Activated CD4-positive, alpha-beta T cell treated with anti-CD3 and anti-CD28 coated beads for 48 hours (primary cell): ENCODE measurements around the gene CD79A.

Source experiments
- DNase-seq: peaks from one replicate; pipeline ENCODE4 v3.0.0-alpha.2; 2020

The CD79A gene

DNA sequence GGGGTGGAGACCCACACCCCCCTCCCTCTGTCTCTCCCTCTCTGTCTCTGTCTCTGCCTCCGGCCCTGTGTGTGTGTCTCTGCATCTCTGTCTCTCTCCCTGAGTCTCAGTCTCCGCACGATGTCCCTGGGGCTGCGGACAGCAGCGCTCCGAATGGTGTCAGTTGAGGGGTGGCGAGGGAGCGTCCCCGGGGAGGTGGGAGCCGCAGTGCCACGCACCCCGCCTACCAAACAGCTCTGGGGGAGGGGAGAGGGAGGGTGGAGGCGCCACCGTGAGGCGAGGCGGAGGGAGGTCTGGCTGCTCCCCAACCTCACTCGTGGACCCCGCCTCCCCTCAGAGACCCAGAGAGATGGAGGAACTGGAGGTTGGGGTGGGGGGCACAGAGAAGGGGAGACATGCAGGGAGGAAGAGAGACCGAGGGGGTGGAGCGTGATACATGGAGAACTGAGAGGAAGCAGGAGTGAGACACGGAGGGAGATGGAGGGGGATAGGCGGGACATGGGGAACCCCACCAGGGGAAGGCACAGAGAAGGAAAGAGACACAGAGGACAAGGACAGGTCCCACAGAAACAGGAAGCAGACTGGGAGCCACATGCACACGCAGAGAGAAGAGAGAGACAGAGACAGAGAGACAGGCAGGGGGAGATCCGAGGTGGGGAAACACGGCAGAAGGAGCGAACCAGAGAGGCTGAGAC, 44.0 kb downstream of the CD79A start:
- no peak for DNase-seq

DNA sequence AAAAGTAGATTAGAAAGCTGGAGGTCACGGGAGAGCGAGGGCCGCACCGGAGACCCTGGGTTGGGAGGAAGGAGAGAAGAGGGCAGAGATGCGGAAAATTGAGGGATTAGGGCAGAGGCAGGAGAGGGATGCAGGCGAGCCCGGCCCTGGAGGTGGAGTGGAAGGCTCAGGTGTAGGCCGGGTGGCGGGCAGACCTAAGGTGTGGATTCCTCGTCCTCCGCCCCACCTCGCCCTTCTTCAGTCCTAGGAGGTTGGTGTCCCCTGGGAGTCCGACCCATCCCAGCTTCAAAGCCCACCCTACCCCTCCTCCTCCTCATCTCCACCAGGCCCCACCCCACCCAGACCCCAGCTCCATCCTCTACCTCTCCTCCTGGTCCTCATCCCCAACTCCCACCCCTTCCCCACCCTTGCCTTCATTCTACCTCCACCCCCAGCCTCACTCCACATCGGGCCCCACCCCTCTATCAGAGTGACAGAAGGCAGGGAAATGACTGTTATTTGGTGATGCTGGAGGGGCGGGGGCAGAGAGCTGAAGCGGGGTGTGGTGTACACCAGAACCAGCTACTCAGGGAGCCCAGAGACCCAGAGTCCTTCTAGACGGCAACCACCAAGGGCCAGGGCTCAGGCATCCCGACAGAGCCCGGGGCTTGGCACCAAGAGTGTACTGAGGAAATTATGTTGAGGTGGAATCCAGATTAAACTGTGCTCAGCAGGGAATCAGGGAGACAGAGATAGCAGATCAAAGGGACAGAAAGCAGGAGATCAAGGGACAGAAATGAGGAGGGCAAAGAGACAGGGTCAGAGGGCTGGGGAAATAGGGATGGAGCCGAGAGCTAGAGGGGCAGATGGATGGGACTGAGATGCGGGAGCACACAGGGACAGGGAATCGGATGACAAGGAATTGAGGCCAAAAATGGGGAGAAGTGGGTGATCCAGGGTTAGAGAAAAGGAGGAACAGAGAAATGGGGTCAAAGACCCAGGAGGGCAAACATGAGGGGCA, 44.8 kb downstream of the CD79A start:
- DNase-seq: no peak

- no peak for DNase-seq
Measured at GRCh38 chr19:41922585-41922984, 45.5 kb downstream of the CD79A start.

GRCh38 chr19:41923045-41923788, 46.1 kb downstream of the CD79A start:
- no peak for DNase-seq

GRCh38 chr19:41924151-41925145, 47.4 kb downstream of the CD79A start:
- no peak for DNase-seq

- DNase-seq: no peak
Measured at GRCh38 chr19:41925208-41926003, 48.3 kb downstream of the CD79A start.

GRCh38 chr19:41926028-41926762, 49.1 kb downstream of the CD79A start:
- DNase-seq: no peak

- no peak for DNase-seq
Measured at GRCh38 chr19:41926763-41927496, 49.9 kb downstream of the CD79A start.

DNA sequence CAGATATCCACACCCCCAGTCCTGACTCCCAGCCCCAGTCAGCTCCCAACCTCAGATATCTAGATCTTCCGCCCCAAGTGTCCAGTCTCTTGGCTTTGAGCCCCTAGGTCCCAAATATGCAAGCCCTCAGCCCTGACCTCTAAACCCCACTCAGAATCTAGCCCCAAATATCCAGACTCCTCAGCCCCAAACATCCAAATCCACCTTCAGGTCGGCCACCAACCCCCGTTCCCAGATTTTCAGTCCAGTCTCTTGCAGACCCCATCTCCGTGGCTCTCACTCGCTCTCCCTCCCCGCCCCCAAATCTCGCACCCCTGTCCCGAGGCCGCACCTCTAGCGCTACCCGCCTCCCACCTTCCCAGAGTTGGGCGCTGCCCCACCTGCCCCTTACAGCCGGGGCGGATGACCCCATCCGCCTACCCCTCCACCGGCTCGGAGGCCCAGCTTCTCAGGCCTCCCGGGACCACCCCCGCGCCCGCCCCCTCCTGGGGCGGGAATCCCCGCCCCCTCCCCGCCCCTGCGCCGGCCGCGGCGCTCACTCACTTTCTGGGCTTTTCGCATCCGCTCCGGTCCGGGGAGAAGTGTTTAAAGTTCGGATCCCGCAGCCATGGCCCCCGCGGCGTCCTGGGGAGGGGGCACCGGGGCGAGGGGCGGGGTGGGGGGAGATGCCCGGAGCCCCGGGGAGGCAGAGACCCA, 50.6 kb downstream of the CD79A start:
- DNase-seq: no peak

DNA sequence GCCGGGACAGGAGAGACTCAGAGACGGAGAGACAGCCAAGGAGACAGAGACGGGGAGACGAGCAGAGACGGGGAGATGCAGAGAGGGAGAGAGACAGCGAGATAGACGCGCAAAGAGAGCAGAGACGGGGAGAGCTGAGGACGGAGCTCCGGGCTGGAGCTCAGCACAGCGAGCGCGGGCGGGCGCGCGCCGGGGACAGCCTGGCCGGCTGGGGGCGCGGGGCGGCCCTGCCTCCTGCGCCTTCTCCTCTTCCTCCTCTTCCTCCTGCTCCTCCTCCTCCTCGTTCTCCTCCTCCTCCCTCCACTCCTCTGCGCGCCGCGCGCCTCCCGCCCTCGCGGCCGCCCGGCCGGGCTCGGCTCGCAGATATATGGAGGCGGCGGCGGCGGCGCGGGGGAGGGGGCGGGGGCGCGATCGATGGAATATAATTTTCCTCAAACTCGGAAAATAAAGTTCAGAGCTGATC, 51.2 kb downstream of the CD79A start, which contains the start of gene ERFL:
TSS of gene ERFL (minus strand) at position 229 of the 463 bp plus-strand sequence. CDS start 15,530 bp downstream, outside the sequence.
- peak; percentile 40 for DNase-seq

- no peak for DNase-seq
Measured at GRCh38 chr19:41928754-41929535, 51.9 kb downstream of the CD79A start.

- DNase-seq: no peak
Measured at GRCh38 chr19:41929536-41930071, 52.5 kb downstream of the CD79A start.

DNA sequence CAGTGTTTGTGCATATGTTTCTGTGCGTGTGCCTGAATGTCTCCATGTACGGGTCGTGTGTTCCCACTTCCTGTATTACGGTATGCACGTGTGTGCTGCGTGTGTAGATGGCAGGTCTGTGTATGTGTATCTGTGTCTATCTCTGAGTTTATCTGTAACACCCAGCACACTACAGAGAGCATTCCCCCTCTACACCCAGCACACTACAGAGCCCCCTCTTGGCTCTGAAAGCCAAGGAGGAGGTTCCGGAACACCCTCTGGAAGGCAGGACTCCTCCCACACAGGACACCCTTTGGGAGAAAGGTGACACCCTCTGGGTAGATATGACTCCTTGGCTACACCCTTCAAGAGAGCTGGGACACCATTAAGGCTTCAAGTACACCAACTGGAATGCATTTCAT, 53.2 kb downstream of the CD79A start:
- DNase-seq: no peak
